ENCODE measurements around the gene TRIM33. TPM values are rescaled to one million over a fixed set of nuclear protein-coding genes. Genes with fewer than 3 reads are reported as not detected.

TRIM33 gene
- total RNA-seq, 1 experiment from 2014 or later: 41.2 TPM

- ChIA-PET POLR2A (no interaction called here), RAD21 (ENCODE audit: low non-redundant PET in 1 of 2, low total read pairs in 2 of 2, uncharacterized antibody in 2 of 2, unreplicated experiment in 2 of 2) (no interaction called here), CTCF (no interaction called here)
- peaks cover 0 to 19% of the 10 kb centered on the region in 2 experiments; a peak in 2 of 4 replicates for H3K36me3 ChIP-seq (ENCODE audit: control insufficient read depth in 1 of 2, insufficient read depth in 2 of 2, low read length in 2 of 2)
- H4K20me1 ChIP-seq (ENCODE audit: insufficient read depth): no peaks in the 10 kb centered on the region
- H3K9me3 ChIP-seq (ENCODE audit: control insufficient read depth in 1 of 2, insufficient read depth in 1 of 2, low read depth in 1 of 2, low read length in 2 of 2): no peaks in the 10 kb centered on the region
- H3K4me2 ChIP-seq (ENCODE audit: low read length): no peak overlapping the region
- no peaks in the 10 kb centered on the region for H3K27me3 ChIP-seq (ENCODE audit: insufficient read depth, low read length)
- H3K4me1 ChIP-seq (ENCODE audit: control insufficient read depth in 1 of 2, insufficient read depth in 2 of 2, low read length in 2 of 2): peaks cover 0 to 4% of the 10 kb centered on the region in 2 experiments; a peak in 2 of 4 replicates
- H3K9me2 ChIP-seq (ENCODE audit: insufficient read depth): no peaks in the 10 kb centered on the region
- H2AFZ ChIP-seq (ENCODE audit: low read depth, low read length, poor library complexity, severe bottlenecking): no peak overlapping the region
- H3K27ac ChIP-seq (ENCODE audit: low read depth, low read length): no peak overlapping the region
- peaks cover 14% of the 10 kb centered on the region; the same call in 1 of the 2 replicates for H3K79me2 ChIP-seq (ENCODE audit: insufficient read depth, low read length)
- TF ChIP-seq CEBPB (IDR thresholded peaks at IDR 0.05; ENCODE audit: low read depth) (no peak), REST (IDR thresholded peaks at IDR 0.05; ENCODE audit: low read depth) (no peak), YY1 (IDR thresholded peaks at IDR 0.05; ENCODE audit: extremely low read depth, insufficient replicate concordance, low read depth, low read length) (no peak), SRF (IDR thresholded peaks at IDR 0.05; ENCODE audit: low read depth) (no peak)
- H3K4me3 ChIP-seq (replicated peaks in 1 of 2; ENCODE audit: low read depth in 1 of 2, low read length in 2 of 2): no peak overlapping the region
- intact Hi-C loops (cut with micrococcal nuclease): no loop called here
- H3K9ac ChIP-seq (ENCODE audit: low read length): no peak overlapping the region
- no TSS peak for BruUV-seq (replicated peaks)
- ATAC-seq (no peak), DNase-seq (ENCODE audit: low read depth, low spot score) (no peak)
Observed at GRCh38 chr1:114453361-114453784, 57.6 kb downstream of the TRIM33 start.

- intact Hi-C loops (cut with micrococcal nuclease): no loop called here
- Histone ChIP-seq H3K4me3 (replicated peaks in 1 of 2; ENCODE audit: low read depth in 1 of 2, low read length in 2 of 2) (no peak overlapping the region), H3K27ac (ENCODE audit: low read depth, low read length) (no peak overlapping the region), H4K20me1 (ENCODE audit: insufficient read depth) (0 out of 2 replicates have a peak, but pooled peaks cover 4% of the 10 kb centered on the region), H3K4me2 (ENCODE audit: low read length) (no peak overlapping the region), H3K9ac (ENCODE audit: low read length) (no peak overlapping the region), H3K36me3 (ENCODE audit: control insufficient read depth in 1 of 2, insufficient read depth in 2 of 2, low read length in 2 of 2) (no peaks in the 10 kb centered on the region; a peak in 1 of 4 replicates), H3K4me1 (ENCODE audit: control insufficient read depth in 1 of 2, insufficient read depth in 2 of 2, low read length in 2 of 2) (no peaks in the 10 kb centered on the region), H3K79me2 (ENCODE audit: insufficient read depth, low read length) (peaks cover 13% of the 10 kb centered on the region; the same call in 1 of the 2 replicates), H2AFZ (ENCODE audit: low read depth, low read length, poor library complexity, severe bottlenecking) (no peak overlapping the region), H3K9me2 (ENCODE audit: insufficient read depth) (no peaks in the 10 kb centered on the region), H3K27me3 (ENCODE audit: insufficient read depth, low read length) (no peaks in the 10 kb centered on the region), H3K9me3 (ENCODE audit: control insufficient read depth in 1 of 2, insufficient read depth in 1 of 2, low read depth in 1 of 2, low read length in 2 of 2) (no peaks in the 10 kb centered on the region)
- TF ChIP-seq CEBPB (IDR thresholded peaks at IDR 0.05; ENCODE audit: low read depth) (no peak), CBX3 (IDR thresholded peaks at IDR 0.05; ENCODE audit: low read depth) (no peak), YY1 (IDR thresholded peaks at IDR 0.05; ENCODE audit: extremely low read depth, insufficient replicate concordance, low read depth, low read length) (no peak), EGR1 (IDR thresholded peaks at IDR 0.05; ENCODE audit: low read depth) (no peak), EZH2 (IDR thresholded peaks at IDR 0.05) (no peak), ATF3 (IDR thresholded peaks at IDR 0.05) (no peak), SP1 (IDR thresholded peaks at IDR 0.05; ENCODE audit: low read depth) (no peak), POLR2AphosphoS5 (IDR thresholded peaks at IDR 0.05; ENCODE audit: low read depth, low read length) (no peak), ZBTB33 (IDR thresholded peaks at IDR 0.05; ENCODE audit: extremely low read depth, insufficient replicate concordance, low read length) (no peak), JUND (IDR thresholded peaks at IDR 0.05) (no peak), SRF (IDR thresholded peaks at IDR 0.05; ENCODE audit: low read depth) (no peak), ZFX (IDR thresholded peaks at IDR 0.05) (no peak)
- DNase-seq (ENCODE audit: low read depth, low spot score) (no peak), ATAC-seq (no peak)
- CTCF ChIA-PET: no interaction called here
- RAD21 ChIA-PET (ENCODE audit: low non-redundant PET in 1 of 2, low total read pairs in 2 of 2, uncharacterized antibody in 2 of 2, unreplicated experiment in 2 of 2): no interaction called here
- POLR2A ChIA-PET: no interaction called here
- BruUV-seq (replicated peaks): no TSS peak
Observed at GRCh38 chr1:114448370-114449036, 62.5 kb downstream of the TRIM33 start.
